HG02678 (cell line): ENCODE results near the gene SLC25A30.
"Not testable (repeated sequence)": the region's sequence is repeated elsewhere in the genome, so short reads cannot be mapped to it uniquely, and the experiment has no call there.

Experiments
- ATAC-seq: cut with Tn5 transposase; IDR thresholded peaks from one replicate; pipeline ENCODE4 v1.9.1; 2021; ENCODE audit warnings: mild to moderate bottlenecking, moderate library complexity; ENCODE audit not compliant: unreplicated experiment

Gene SLC25A30

DNA sequence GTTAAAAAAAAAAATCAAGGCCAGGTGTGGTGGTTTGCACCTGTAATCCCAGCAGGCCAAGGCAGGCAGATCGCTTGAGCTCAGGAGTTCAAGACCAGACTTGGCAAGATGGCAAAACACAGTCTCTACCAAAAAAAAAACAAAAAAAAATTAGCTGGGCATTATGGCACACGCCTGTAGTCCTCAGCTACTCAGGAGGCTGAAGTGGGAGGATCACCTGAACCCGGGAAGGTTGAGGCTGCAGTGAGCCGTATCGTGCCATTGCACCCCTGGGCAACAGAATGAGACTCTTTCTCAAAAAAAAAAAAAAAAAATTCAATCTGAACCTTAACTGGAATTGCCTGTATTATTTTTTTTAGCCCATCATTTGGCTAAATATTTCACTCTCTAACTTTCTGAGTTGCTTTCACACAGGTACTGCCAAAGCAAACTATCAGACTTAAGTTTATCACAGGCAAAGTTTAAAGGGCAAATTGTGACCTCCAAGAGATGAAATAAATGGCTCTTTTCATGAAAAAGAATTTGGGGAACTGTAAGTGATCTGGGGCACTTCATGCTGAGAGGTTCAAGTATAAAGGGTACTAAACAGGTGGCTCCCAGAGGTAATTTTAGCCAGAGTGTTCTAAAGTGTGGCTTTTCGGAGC, 14.7 kb upstream of the SLC25A30 start:
- no peak for ATAC-seq

DNA sequence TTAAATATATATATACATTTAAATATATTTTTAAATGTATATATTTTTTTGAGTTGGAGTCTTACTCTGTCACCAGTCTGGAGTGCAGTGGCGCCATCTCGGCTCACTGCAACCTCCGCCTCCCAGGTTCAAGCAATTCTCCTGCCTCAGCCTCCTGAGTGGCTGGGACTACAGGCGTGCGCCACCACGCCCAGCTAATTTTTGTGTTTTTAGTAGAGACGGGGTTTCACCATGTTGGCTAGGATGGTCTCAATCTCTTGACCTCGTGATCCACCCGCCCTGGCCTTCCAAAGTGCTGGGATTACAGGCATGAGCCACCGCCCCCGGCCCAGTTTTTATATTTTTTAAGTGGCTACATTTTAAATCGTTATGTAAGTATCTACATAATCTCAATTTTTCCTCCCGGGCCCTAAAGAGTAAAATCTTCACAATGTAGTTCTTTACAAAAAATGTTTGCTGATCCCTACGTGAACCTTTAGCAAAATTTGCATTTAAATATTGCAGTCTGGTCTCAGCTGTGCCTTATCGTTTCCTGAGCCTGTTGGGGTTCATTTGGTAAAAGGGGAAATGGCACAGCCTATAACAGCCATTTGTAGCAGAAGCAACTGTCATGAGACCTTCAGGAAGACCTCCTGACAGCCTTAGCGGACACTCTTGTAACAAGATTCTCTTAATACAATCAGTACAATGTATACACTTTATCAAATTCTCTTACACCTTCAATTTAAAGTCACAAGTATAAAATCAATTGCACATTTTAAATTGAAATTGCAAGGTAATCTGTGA, 8.1 kb upstream of the SLC25A30 start:
- not testable (repeated sequence) for ATAC-seq

DNA sequence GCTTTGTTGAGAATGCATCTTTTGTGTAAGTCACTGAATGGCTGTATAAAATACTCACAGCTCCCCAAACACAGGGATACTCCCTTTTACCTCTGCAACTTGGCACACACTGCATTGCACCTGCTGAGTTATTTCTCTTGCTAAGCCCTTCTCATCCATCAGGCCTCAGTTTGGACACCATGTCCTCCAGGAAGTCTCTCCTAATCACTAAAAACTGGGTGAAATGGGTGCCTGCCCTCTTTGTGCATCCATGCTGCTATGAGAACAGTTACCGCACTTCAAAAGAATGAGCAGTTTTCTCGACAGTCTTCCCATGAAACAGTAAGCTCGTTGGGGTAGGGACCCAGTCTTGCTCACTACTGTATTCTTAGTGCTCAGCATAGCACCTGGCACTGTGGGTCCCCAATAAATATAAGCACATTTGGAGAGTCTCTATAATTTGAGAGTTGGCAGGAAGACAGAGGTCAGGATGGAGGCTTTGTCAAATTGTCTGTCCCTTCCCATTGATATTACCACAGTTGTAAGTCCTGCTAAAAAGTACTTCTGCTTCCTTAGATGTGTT, 4.6 kb upstream of the SLC25A30 start:
- no peak for ATAC-seq

DNA sequence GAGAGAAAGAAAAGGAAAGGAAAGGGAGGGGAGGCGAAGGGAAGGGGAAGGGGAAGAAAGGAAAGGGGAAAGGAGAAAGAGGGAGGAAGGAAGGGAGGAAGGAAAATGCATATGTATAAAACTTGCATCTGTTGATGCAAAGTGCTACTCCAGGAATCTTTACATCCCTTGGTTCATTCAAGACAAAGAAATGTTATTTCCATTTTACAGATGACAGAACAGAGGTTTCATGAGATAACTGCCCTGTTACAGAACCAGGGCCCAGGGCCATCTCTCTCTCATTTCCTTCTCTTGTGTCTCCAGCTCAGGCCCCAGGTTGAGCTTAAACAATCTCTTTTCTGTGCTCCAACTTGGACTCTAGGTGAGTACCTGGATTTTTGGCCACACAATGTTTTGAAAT, 1.8 kb upstream of the SLC25A30 start:
- ATAC-seq: no peak

DNA sequence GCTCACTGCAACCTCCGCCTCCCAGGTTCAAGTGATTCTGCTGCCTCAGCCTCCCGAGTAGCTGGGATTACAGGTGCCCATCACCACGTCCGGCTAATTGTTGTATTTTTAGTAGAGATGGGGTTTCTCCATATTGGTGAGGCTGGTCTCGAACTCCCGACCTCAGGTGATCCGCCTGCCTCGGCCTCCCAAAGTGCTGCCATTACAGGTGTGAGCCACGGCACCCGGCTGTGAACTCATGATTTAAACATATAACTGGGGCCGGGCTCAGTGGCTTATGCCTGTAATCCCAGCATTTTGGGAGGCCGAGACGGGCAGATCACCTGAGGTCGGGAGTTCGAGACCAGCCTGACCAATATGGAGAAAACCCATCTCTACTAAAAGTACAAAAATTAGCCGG, 1.2 kb upstream of the SLC25A30 start:
- ATAC-seq: not testable (repeated sequence)

DNA sequence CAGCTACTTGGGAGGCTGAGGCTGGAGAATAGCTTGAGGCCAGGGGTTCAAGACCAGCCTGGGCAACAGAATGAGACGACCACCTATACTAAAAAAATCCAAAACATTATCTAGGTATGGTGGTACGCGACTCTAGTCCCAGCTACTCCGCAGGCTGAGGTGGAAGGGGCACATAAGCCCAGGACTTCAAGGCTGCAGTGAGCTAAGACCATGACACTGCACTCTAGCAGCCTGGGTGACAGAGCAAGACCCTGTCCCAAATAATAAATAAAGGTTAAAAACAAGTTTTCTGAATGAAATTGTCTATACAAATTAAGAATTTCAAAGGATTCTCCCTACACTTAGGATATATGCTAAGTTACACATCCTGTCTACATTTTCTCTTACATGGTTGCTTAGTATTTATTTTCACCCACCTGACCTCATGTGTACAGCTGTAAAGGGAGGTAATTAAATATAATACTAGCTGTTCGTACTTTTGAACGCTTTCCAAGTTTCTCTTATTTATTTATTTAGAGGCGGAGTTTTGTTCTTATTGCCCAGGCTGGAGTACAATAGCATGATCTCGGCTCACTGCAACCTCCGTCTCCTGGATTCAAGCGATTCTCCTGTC, 1.6 kb downstream of the SLC25A30 start:
- no peak for ATAC-seq

DNA sequence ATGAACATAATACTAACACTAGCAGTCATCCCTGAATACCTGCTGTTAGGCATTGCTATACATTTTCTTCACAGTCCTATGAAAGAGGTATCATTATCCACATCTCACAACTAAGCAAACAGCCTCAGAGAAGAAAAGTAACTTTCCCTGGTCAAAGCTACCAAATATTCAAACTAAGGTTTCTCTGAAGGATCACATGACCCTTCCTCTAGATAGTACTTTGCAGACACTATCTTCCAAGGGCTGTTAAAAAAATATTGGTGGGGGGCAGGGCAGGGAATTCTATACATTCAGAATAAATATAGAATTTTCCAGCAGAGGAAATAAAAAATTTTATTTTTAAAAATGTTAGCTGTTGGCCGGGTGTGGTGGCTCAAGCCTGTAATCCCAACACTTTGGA, 3.1 kb downstream of the SLC25A30 start:
- no peak for ATAC-seq

- no peak for ATAC-seq
Observed at GRCh38 chr13:45413826-45414307, 4.3 kb downstream of the SLC25A30 start.

- ATAC-seq: no peak
Observed at GRCh38 chr13:45412274-45413049, 5.7 kb downstream of the SLC25A30 start.

GRCh38 chr13:45411631-45412030, 6.5 kb downstream of the SLC25A30 start:
- no peak for ATAC-seq

DNA sequence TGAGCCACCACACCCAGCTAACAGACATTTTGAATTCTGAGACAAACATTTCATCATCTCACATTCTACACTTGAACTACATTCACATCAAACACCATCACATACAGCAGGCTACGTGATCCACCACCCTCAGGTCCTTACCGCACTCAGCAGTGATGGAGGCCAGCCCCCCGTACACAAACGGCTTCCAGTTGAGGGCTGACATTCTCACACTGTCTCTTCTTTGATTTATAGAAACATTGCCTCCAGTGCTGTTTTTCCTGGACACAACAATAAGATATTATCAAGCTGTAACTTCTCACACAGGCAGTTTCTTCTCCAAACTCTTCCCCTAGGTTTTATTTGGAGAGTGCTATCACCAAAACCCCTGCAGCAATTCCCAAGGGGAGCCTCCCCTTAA, 7.0 kb downstream of the SLC25A30 start:
- no peak for ATAC-seq

- no peak for ATAC-seq
Observed at GRCh38 chr13:45410466-45410865, 7.7 kb downstream of the SLC25A30 start.

DNA sequence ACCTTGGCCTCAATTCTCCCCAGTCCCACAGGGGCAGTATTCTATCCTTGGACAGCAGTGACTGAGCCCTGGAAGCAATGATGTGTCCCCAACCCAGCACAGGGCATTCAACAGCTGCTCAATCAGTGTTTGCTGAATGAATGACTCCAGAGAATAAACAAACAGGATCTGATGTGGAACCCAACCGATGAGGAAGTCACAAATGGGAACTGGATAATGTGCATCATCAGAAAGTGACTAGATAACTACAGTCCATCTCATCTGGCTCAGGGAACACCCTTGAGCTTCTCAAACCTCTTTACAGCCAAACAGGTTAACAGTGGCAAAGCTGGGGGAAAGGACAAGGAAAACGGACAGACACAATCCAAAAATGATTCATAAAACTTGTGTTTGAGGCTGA, 8.2 kb downstream of the SLC25A30 start:
- no peak for ATAC-seq

- no peak for ATAC-seq
Observed at GRCh38 chr13:45406421-45406820, 11.8 kb downstream of the SLC25A30 start.

- no peak for ATAC-seq
Observed at GRCh38 chr13:45403081-45403480, 15.1 kb downstream of the SLC25A30 start.

DNA sequence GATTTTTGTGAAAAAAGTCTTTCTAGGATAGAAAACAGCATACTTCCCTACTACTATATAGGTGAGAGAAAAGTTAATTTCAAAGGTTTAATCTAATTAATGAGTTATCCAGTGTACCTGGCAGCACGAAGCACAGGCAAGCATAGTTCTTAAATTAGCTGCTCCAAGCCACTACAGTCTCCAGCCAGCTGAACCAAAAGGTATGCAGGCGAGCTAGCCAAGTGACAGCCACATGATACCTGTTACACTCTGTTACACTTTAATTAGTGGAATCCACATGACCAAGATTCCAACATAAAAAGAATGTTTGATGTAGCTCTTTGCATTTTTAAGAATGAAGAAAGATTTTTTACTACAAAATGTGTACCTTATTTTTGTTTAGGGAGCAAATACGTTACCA, 15.5 kb downstream of the SLC25A30 start:
- ATAC-seq: no peak

- ATAC-seq: no peak
Observed at GRCh38 chr13:45401314-45401713, 16.9 kb downstream of the SLC25A30 start.

- no peak for ATAC-seq
Observed at GRCh38 chr13:45398877-45399276, 19.3 kb downstream of the SLC25A30 start.

- no peak for ATAC-seq
Observed at GRCh38 chr13:45396533-45397095, 21.6 kb downstream of the SLC25A30 start.

GRCh38 chr13:45393941-45394570, 24.1 kb downstream of the SLC25A30 start:
- no peak for ATAC-seq
